ENCODE measurements around the gene OR4D10.
"Not testable (repeated sequence)": the region's sequence is repeated elsewhere in the genome, so short reads cannot be mapped to it uniquely, and the experiment has no call there.

The OR4D10 gene

DNA sequence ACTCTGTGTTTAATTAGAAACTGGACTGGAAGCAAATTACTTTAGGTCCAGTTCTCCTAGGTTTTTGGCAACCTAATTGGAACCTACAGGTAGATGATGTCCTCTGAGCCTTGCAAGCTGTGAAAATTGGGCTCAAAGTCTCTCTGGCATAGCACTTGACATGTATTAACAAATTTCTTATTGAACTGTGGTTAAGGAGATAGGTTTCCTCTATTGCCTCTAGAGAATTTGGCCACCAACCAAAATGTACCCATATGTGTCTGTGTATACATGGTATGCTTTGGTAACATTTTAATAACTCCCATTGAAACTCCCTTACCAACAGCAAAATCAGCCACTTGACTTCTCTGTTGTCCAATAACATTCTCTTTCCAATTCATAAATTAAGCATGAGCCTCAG lies at the start of gene OR4D10:
Gene OR4D10 (plus strand): TSS at position 301 of the 400 bp plus-strand sequence. CDS start 4,115 bp downstream, outside the sequence.
- no peak for DNase-seq (ENCODE audit: low spot score)

DNA sequence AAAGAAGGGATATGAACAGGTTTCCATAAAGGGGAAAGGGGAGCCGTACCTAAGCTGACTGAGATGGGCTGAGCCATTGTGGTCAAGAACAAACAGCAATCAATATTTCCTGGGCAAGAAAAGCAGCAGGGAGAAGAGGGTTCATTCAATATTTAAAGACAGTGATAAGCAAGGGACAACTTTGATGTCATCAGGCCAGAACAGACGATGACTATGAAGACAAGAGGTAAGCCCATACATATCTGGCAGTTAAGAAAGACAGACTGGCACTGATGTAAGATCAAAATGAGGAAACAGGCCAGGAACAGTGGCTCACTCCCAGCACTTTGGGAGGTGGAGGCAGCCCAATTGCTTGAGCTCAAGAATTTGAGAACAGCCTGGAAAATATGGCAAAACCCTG lies 49.3 kb upstream of the OR4D10 start:
- no peak for DNase-seq (ENCODE audit: low spot score)

DNA sequence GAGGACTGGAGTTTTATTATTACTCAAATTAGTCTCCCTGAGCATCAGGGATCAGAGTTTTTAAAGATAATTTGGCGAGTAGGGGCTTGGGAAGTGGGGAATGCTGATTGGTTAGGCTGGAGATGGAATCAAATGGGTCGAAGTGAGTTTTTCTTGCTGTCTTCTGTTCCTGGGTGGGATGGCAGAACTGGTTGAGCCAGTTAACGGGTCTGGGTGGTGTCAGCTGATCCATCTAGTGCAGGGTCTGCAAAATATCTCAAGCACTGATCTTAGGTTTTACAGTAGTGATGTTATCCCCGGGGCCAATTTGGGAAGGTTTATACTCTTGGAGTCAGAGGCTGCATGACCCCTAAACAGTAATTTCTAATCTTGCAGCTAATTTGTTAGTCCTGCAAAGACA lies 48.0 kb upstream of the OR4D10 start:
- no peak for DNase-seq (ENCODE audit: low spot score)

DNA sequence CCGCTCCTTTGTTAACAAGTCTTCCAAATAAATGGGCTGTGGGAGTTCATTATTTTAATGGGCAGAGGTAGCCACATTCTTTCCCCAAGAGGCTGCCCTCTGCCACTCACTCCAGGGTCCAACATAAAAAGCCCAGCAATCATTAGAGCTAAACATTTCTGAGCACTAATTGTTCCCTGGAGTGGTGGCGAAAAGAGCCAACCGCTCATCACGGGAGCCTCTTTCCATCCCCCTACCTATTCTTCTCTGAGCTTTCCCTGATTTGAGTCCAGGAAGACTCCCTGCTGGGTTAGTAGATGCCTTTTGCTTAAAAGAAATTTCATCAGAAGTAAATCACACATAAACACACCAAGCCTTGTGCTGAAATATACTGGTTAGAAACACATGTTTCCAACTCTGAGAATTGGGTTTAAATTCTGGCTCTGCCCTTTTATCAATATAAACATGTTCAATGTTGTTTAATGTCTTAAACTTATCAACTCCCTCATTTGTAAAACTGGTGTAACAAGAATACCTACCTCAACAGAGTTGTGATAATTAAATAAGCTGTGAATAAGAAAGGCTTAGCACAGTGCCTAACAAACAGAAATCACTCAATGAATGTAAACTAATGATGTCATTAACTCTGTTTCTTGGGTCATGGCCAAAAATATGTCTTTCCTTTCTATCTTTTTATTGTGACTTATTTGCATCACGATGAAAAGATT lies 46.6 kb upstream of the OR4D10 start, which contains the start of gene OR5A2:
Gene OR5A2 (minus strand): TSS at position 53 of the 707 bp plus-strand sequence. CDS start 3,460 bp downstream, outside the sequence.
- no peak for DNase-seq (ENCODE audit: low spot score)

DNA sequence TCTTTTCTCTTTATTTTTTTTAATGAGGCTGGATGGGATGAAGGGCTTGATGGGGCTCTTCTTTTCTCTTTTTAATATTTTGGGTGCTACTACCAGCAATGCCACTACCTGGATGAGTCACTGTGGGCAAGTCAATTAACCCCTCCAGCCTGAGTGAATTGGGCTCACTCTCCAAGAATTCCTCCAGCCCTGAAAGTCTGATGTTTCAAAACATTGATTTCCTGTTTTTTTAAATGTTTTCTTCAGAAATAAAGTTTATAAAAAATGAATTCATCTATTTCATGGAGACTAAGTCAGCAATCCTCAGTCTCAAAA lies 46.1 kb upstream of the OR4D10 start:
- DNase-seq (ENCODE audit: low spot score): no peak

DNA sequence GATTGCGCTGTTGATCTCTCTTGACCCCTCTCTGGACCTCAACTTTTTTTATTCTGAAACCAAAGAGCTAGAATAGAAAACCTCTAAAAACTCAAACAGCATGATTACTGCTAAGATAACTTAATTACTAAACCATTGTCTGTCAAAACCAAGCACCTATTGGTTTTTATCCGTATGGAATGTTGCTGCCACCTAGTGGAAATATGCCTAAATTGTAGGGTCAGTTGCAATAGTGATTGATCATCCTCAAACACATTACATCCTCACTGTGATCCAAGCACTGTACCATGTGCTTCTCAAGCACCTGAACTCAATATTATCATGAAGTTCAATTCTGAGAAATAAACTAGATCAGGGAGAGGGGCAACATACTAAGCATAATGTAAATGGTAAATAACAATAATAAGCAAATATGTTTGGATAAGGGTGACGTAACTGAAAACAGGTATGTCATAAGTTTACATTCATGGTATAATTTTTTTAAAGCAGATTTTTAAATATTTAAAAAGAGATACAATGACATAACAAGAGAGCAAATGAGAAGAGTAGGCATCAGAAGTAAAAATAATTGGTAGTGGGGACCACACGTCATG lies 43.1 kb upstream of the OR4D10 start:
- peak; percentile 39 for DNase-seq (ENCODE audit: low spot score)

DNA sequence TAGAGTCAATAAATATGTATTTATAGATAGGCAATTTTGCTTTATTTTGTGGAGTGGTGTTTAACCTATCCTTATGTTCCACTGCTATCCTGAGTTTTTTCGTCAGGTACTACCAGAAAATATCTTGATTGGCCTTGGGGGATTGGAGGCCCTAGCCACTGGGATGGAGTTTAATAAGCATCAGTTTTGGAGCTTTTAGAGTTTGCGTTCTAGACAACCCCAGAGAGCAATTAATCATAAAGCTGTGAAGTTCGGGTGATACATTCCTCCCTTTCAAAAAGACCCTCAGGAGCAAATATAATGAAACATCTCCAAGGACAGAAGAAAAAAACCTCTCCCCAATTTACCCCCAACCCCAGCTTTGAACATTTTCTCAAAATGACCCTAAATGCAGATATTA lies 36.9 kb upstream of the OR4D10 start, which contains the start of gene OR5A1:
Gene OR5A1 (plus strand): TSS at position 301 of the 400 bp plus-strand sequence. CDS start 6,700 bp downstream, outside the sequence.
- DNase-seq (ENCODE audit: low spot score): no peak

DNA sequence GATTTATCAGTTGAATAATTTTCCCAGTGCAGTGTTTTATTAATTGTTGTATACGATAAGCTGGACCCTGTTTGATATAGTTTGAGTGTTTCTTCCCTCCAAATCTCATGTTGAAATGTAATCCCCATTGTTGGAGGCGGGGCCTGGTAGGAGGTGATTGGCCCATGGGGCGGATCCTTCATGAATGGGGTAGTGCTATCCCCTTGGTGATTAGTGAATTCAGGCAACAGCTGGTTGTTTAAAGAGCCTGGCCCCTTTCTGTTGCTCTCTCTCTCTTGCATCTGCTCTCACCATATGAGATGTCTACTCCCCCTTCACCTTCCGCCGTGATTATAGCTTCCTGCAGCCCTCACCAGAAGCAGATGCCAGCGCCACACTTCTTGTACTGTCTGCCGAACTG lies 35.3 kb upstream of the OR4D10 start:
- DNase-seq (ENCODE audit: low spot score): no peak

DNA sequence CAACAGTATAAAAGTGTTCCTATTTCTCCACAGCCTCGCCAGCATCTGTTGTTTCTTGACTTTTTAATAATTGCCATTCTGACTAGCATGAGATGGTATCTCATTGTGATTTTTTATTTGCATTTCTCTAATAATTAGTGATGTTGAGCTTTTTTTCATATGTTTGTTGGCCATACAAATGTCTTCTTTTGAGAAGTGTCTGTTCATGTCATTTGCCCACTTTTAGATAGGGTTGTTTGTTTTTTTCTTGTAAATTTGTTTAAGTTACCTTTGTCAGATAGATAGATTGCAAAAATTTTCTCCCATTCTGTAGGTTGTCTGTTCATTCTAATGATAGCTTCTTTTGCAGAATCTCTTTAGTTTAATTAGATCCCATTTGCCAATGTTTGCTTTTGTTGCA lies 27.5 kb upstream of the OR4D10 start:
- not testable (repeated sequence) for DNase-seq (ENCODE audit: low spot score)

DNA sequence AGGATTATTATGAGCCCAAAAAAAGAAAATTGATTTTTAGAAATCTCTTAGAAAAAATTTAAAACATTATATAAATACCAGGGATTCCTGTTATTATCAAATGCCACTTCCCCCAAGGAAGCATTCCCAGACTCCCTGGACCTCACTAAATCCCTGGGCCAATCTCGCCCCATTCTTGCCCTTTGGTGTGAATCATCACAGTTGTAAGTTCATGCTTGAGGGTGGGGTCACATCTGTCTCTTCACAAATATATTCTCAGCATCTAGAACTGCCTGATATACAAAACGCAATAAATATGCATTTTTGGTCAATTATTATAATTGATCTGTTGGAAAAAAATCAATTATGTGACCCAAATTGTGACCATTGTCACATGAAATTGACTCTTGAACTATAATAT lies 24.6 kb upstream of the OR4D10 start:
- no peak for DNase-seq (ENCODE audit: low spot score)

DNA sequence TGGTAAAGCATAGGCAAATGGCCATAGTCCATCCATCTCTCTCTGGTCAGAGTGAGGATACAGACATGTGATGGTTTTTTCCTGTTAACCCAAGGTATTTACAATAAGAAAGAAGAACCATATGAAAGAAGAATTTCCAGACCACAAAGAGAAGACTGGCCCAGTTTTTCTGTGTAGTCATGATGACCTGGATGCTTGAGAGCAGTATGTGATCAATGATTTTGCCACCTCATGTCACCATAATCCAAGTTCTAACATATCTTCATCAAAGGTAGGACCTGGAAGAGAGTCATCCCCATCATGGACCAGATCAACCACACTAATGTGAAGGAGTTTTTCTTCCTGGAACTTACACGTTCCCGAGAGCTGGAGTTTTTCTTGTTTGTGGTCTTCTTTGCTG lies 16.5 kb upstream of the OR4D10 start, which contains the start of gene OR4D6:
Gene OR4D6 (plus strand): TSS at position 301 of the 400 bp plus-strand sequence. CDS start 0 bp downstream, at position 301.
- DNase-seq (ENCODE audit: low spot score): no peak

DNA sequence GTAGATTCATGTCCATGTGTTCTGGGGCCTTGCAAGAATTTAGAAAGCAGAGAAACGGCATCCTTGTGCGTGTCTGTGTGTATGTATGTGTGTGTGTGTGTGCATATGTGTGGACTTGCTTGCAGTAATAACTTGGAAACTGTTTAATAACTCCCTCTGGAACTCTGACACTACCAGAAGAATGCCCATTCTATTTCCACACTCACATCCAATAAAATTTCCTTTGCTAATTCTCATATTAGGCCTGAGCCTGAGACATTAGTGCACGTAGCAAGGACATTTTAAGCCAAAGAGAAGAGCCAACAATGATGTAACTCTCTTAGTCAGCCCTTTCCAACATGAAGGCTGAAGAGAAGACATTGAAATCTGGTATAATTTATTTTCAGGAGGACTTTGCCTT lies 13.2 kb upstream of the OR4D10 start:
- DNase-seq (ENCODE audit: low spot score): no peak

DNA sequence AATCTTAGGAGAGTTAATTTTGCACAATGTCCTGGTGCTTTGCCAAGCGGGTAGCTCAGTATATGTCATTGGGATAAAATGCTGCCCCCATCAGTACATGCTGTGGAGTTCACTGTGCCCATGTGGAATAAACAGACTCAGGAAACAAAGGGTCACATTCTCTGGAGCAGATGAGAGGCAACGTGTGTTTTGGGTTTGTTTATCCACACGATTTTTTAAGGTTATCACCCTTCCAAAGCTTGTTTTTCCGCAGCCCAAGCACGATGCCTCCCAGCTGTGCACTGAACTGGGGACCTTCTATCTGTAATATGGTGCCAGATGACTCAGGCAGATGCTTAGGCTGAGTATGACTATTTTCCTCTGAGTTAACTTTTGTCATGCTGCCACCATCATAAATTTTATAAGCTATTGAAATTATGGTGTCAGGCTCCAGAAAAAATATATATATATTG lies 9.9 kb upstream of the OR4D10 start:
- peak; percentile 13 for DNase-seq (ENCODE audit: low spot score)

DNA sequence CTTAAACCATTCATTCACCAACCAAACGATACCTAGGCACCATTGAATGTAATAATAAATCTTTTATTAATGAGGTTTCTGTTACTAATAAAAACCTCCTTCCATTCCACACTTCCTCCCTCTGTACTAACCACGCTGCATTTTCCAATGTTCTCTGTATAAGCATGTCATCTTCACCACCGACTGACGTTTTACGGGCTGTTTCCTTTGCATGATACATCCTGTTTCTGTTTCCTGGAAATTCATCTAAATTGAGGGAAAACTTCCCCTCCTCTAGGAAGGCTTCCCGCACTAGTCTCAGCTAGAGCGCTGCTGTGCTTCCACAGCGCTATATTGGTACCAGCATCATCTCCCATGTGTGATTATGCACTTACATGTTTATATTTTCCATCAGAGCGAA lies 2.1 kb downstream of the OR4D10 start:
- no peak for DNase-seq (ENCODE audit: low spot score)

DNA sequence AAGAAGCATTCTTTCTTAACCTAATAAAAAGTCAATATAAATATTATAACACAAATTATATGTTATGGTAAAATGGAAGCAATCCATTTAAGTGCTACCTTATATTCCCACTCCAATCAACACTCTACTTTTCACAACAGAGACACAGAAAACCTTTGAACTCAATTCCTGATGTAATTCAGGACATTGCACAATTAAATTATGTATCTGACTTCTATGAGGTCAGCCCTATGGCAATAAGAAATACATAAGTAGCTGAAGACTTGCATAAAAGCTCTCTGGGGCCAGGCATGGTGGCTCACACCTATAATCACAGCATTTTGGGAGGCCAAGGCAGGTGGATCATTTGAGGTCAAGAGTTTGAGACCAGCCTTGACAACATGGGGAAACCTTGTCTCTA lies 6.8 kb downstream of the OR4D10 start:
- no peak for DNase-seq (ENCODE audit: low spot score)

DNA sequence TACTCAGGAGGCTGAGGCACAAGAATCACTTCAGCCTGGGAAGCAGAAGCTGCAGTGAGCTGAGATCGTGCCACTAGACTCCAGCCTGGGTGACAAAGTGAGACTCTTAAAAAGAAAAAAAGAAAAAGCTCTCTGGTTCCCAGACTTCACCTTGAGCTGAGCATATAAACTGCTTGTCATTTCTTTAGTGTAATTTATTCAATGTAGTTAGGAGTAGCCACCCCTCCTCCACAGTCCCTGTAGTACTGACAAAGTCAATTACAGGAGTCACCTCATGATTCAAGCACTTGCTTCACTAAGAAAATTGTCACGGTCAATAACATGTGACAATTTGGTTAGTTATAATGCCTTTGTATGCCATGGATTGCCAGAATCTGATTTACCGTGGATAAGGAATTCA lies 7.2 kb downstream of the OR4D10 start:
- DNase-seq (ENCODE audit: low spot score): no peak

DNA sequence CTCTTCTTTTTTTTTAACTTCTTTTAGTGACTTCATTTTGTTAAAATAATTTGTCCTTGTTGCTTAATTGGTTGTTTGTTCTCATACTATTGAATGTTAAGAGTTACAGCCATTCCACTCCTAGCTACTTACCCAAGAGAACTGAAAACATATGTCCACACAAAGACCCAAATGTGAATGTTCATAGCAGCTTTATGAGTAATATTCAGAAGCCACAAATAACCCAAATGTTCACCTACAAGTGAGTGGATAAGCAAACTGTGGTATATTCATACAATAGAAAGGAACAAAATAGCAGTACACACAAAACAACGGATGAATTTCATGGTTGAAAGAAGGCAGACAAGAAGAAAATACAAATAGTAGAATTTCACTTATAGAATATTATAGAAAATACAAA lies 28.8 kb downstream of the OR4D10 start:
- no peak for DNase-seq (ENCODE audit: low spot score)

DNA sequence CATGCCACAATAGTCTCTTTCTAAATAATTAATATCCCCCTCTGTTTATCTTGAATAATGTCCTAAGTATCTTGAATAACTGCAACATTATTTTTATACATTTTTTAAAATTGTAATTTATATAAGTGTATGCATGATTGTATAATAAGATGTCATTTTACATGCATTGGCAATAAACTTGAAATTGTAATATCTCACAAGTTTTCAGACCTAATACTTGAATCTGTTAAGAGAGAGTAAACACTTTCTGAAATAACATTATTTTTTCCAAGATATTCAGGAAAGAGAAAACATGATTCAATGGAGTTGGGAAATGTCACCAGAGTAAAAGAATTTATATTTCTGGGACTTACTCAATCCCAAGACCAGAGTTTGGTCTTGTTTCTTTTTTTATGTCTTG lies 30.2 kb downstream of the OR4D10 start, which contains the start of gene OR4D11:
Gene OR4D11 (plus strand): TSS at position 301 of the 400 bp plus-strand sequence. CDS start 0 bp downstream, at position 301.
- no peak for DNase-seq (ENCODE audit: low spot score)

DNA sequence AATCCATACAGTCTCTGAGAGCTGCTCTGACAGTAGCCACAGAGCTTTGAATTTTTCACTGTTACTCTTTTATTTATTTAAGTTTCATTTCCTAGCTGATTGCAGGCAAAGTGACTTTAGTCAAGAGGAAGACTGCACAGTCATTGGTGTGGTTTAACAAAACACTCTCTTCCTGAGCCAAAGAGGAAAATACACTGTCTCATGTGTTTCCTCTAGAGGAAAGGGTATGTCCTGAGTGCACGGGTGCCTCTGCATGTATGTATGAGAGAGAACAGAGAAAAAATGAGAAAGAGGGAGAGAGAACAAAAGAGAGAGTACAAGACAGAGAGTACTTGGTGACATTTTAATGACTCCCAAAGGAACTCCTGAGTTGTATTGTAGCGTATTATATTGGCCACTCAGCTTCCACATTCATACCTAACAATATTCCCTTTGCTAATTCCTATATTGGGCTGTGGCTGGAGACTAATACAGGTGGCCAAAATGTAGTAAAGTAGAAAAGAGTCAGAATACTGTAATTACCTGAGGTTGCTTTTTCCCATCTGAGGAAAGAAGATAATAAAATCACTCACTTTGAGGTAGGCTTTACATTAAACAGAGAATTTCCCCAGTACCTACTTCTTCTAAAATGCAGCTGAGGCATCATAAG lies 38.0 kb downstream of the OR4D10 start, which contains the start of gene OR4D9:
Gene OR4D9 (plus strand): TSS at position 599 of the 649 bp plus-strand sequence. CDS start 3,374 bp downstream, outside the sequence.
- no peak for DNase-seq (ENCODE audit: low spot score)

DNA sequence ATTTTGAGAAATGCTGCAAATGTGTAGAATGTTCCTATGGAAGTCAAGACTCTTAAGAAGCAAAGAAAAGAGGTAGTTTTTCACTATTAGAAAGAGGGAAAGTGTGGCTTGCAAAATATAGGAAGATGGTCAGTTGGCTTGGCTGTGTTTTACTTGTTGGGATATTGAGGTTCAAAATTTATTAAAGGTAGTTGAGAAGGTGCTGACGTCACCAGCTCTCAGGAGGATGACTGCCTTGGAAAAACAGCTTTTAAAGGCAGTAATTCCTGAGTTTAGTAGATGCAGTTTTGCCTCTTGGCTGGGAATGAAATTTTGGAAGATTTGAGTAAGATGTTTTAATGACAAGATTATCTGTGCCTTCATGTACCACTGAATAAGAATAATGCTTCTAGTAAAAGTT lies 38.6 kb downstream of the OR4D10 start:
- DNase-seq (ENCODE audit: low spot score): no peak

DNA sequence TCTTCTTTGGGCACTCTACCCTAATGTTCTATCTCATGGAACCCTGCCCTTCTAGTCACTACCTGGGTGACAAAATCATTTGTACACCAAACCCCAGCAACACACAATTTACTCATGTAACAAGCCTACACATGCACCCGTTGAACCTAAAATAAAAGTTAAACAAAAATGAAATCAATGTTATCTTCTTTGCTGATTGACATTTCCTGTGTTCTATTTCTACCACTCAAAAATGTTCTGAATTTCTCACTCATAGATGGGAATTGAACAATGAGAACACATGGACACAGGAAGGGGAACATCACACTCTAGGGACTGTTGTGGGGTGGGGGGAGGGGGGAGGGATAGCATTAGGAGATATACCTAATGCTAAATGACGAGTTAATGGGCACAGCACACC lies 47.0 kb downstream of the OR4D10 start:
- not testable (repeated sequence) for DNase-seq (ENCODE audit: low spot score)

DNA sequence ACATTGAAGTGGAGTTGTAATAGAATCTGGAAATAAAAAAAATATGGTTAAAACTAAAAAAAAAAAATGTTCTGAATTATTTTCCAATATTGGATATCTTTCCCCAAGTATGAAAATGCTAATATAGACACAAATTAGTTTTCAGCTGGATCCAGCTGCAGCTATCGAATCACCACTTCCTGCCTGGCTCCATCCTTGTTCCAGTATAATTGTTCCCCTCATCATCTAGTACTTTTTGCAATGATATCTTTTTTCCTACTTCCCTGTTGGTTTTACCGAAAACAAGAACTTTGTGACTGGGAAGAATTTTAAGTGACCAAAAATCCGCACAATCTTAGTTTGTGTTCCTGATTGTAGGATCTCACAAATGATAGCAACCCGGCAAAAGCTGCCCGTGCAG lies 47.6 kb downstream of the OR4D10 start:
- DNase-seq (ENCODE audit: low spot score): no peak

DNA sequence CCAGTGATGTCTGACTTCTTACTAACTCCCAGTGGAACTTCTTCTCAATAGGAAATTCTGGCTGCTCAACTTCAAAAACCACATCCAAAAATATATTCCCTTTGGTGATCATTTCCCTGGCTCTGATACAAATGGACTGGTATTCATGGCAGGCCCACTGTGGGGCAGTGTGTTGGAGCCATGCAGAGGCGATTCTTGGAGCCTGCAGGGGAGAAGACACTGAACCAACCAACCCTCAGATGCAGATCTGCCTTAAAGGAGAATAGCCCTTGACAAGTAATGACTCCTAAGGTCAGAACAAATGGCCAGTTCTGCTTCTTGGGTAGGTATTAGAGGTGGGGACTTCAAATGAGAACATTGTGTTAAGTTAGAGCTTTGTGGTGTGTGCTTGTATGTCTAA lies 50.4 kb downstream of the OR4D10 start:
- DNase-seq (ENCODE audit: low spot score): no peak
